ENCODE measurements around the gene CHD9. TPM values are rescaled to one million over a fixed set of nuclear protein-coding genes. Genes with fewer than 3 reads are reported as not detected.

Gene CHD9
- total RNA-seq, 1 experiment from 2014 or later = 18.9 TPM

DNA sequence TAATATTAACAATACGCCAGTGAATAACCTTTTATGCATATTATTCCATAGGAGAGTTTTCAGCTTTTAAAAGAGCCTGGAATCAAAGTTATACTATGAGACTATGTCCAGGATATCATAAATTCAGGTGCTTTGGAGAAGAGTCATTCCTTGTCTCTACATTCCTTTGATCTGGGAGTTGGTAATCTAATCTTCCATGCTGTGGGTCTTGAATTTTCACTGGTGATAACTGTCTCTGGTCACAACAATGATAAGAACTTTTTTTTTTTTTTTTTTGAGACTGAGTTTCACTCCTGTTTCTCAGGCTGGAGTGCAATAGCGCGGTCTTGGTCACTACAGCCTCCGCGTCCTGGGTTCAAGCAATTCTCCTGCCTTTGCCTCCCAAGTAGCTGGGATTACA lies 50.8 kb downstream of the CHD9 start (continued):
- TF ChIP-seq, protein P1, sequence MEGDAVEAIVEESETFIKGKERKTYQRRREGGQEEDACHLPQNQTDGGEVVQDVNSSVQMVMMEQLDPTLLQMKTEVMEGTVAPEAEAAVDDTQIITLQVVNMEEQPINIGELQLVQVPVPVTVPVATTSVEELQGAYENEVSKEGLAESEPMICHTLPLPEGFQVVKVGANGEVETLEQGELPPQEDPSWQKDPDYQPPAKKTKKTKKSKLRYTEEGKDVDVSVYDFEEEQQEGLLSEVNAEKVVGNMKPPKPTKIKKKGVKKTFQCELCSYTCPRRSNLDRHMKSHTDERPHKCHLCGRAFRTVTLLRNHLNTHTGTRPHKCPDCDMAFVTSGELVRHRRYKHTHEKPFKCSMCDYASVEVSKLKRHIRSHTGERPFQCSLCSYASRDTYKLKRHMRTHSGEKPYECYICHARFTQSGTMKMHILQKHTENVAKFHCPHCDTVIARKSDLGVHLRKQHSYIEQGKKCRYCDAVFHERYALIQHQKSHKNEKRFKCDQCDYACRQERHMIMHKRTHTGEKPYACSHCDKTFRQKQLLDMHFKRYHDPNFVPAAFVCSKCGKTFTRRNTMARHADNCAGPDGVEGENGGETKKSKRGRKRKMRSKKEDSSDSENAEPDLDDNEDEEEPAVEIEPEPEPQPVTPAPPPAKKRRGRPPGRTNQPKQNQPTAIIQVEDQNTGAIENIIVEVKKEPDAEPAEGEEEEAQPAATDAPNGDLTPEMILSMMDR (IDR thresholded peaks at IDR 0.05 in 2 of 3, conservative IDR thresholded peaks at IDR 0.05 in 1 of 3; ENCODE audit: borderline replicate concordance in 1 of 3, insufficient read depth in 1 of 3, low read depth in 2 of 3, low read length in 2 of 3) = no peak
- TF ChIP-seq TCF7L2 (IDR thresholded peaks at IDR 0.05; ENCODE audit: borderline replicate concordance, extremely low read depth, insufficient read depth, insufficient read length) = no peak

DNA sequence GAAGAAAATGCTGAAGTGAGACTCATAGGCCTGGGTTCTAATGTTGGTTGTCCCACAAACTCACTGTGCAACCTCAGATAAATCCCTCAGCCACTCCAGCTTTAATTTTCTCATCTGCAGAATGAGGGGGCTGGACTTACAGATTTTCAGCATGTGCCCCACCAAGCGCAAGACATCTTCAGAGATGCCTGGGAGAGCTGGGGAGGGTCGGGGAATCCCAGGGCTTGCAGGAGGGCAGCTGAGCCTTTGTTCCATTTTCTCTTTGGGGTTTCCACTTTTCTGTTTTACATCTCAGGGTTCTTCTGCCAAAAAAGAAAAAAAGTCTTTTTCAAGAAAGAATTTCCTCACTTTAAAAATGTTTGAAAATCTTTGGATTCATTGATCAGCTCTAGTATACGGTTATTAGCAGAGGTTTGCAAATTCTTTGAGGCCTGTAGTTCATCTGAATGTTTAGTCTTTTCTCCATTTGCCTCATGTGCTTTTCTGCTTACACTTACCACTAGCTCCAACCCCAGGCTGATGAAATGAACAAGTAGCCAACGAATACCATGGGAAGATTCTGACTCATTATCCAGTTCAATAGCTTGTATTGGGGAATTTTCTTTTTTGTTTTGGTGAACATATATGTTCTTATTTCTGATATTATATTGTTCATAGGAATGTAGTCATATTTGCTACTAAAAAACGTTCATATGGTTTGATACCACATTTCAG lies 56.4 kb downstream of the CHD9 start:
- no peak for DNase-seq (ENCODE audit: low read depth, low spot score)
- no peaks in the 10 kb centered on the region for H3K27me3 ChIP-seq (ENCODE audit: insufficient read depth, low read length)
- no peak overlapping the region for H3K4me3 ChIP-seq (replicated peaks in 1 of 2; ENCODE audit: low read depth in 1 of 2, low read length in 2 of 2)
- RAD21 ChIA-PET (ENCODE audit: low non-redundant PET in 1 of 2, low total read pairs in 2 of 2, uncharacterized antibody in 2 of 2, unreplicated experiment in 2 of 2) = no interaction called here
- ATAC-seq = no peak
- no peaks in the 10 kb centered on the region for H4K20me1 ChIP-seq (ENCODE audit: insufficient read depth)
- no peak overlapping the region for H3K4me2 ChIP-seq (ENCODE audit: low read length)
- H3K36me3 ChIP-seq (ENCODE audit: control insufficient read depth in 1 of 2, insufficient read depth in 2 of 2, low read length in 2 of 2) = no peaks in the 10 kb centered on the region
- H3K9me2 ChIP-seq (ENCODE audit: insufficient read depth) = no peaks in the 10 kb centered on the region
- intact Hi-C loops (cut with micrococcal nuclease) = no loop called here
- POLR2A ChIA-PET = no interaction called here
- no peak for TF ChIP-seq TCF7L2 (IDR thresholded peaks at IDR 0.05; ENCODE audit: borderline replicate concordance, extremely low read depth, insufficient read depth, insufficient read length)
- TF ChIP-seq SP1 (IDR thresholded peaks at IDR 0.05; ENCODE audit: low read depth) = no peak
- no peak for TF ChIP-seq EZH2 (IDR thresholded peaks at IDR 0.05)
- TF ChIP-seq CBX3 (IDR thresholded peaks at IDR 0.05; ENCODE audit: low read depth) = no peak
- TF ChIP-seq, protein P2, sequence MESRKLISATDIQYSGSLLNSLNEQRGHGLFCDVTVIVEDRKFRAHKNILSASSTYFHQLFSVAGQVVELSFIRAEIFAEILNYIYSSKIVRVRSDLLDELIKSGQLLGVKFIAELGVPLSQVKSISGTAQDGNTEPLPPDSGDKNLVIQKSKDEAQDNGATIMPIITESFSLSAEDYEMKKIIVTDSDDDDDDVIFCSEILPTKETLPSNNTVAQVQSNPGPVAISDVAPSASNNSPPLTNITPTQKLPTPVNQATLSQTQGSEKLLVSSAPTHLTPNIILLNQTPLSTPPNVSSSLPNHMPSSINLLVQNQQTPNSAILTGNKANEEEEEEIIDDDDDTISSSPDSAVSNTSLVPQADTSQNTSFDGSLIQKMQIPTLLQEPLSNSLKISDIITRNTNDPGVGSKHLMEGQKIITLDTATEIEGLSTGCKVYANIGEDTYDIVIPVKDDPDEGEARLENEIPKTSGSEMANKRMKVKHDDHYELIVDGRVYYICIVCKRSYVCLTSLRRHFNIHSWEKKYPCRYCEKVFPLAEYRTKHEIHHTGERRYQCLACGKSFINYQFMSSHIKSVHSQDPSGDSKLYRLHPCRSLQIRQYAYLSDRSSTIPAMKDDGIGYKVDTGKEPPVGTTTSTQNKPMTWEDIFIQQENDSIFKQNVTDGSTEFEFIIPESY (IDR thresholded peaks at IDR 0.05; ENCODE audit: extremely low read depth, insufficient replicate concordance, low read length) = no peak
- TF ChIP-seq, protein P1 (IDR thresholded peaks at IDR 0.05 in 2 of 3, conservative IDR thresholded peaks at IDR 0.05 in 1 of 3; ENCODE audit: borderline replicate concordance in 1 of 3, insufficient read depth in 1 of 3, low read depth in 2 of 3, low read length in 2 of 3) = no peak
- no peak for TF ChIP-seq ELF1 (IDR thresholded peaks at IDR 0.05; ENCODE audit: borderline replicate concordance, low read depth)
- TF ChIP-seq SIN3A (IDR thresholded peaks at IDR 0.05; ENCODE audit: low read depth) = no peak
- TF ChIP-seq, protein P3, sequence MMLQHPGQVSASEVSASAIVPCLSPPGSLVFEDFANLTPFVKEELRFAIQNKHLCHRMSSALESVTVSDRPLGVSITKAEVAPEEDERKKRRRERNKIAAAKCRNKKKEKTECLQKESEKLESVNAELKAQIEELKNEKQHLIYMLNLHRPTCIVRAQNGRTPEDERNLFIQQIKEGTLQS (IDR thresholded peaks at IDR 0.05) = no peak
- TF ChIP-seq FOSL1 (IDR thresholded peaks at IDR 0.05; ENCODE audit: low read depth) = no peak
- no peak for TF ChIP-seq JUND (IDR thresholded peaks at IDR 0.05)
- TF ChIP-seq EZH2phosphoT487 (IDR thresholded peaks at IDR 0.05; ENCODE audit: borderline replicate concordance) = no peak
- no peak for TF ChIP-seq RAD21 (IDR thresholded peaks at IDR 0.05; ENCODE audit: low read depth)
- TF ChIP-seq POLR2A (IDR thresholded peaks at IDR 0.05; ENCODE audit: borderline replicate concordance, extremely low read depth, insufficient read depth, insufficient read length) = no peak
- no peak for TF ChIP-seq POLR2AphosphoS5 (IDR thresholded peaks at IDR 0.05; ENCODE audit: low read depth, low read length)
- TF ChIP-seq ZNF274 (IDR thresholded peaks at IDR 0.05; ENCODE audit: low read depth, low read length) = no peak
- H3K79me2 ChIP-seq (ENCODE audit: insufficient read depth, low read length) = 0 out of 2 replicates have a peak, but pooled peaks cover 12% of the 10 kb centered on the region
- no peaks in the 10 kb centered on the region for H3K9me3 ChIP-seq (ENCODE audit: control insufficient read depth in 1 of 2, insufficient read depth in 1 of 2, low read depth in 1 of 2, low read length in 2 of 2)
- no peak overlapping the region for H2AFZ ChIP-seq (ENCODE audit: low read depth, low read length, poor library complexity, severe bottlenecking)
- H3K9ac ChIP-seq (ENCODE audit: low read length) = no peak overlapping the region
- CTCF ChIA-PET = no interaction called here
- H3K4me1 ChIP-seq (ENCODE audit: control insufficient read depth in 1 of 2, insufficient read depth in 2 of 2, low read length in 2 of 2) = no peaks in the 10 kb centered on the region
- BruUV-seq (replicated peaks) = no TSS peak
- H3K27ac ChIP-seq (ENCODE audit: low read depth, low read length) = no peak overlapping the region

All from HCT116 (cell line).